Duodenal mucosa (tissue), 2 donors: ENCODE results near the gene HECTD4.
"Not testable (repeated sequence)": the region's sequence is repeated elsewhere in the genome, so short reads cannot be mapped to it uniquely, and the experiment has no call there.

Experiments used
- H3K27ac ChIP-seq: one replicate; pipeline ENCODE4 v1.7.0; 2013; ENCODE audit warnings: low read depth, low read length
- H3K27me3 ChIP-seq, 2 donors: one replicate each; pipeline ENCODE4 v1.7.0; 2013; ENCODE audit warnings: low read length in 2 of 2, control low read depth in 1 of 2; ENCODE audit not compliant: insufficient read depth in 2 of 2, control insufficient read depth in 1 of 2
- H3K36me3 ChIP-seq, 2 donors: one replicate each; pipeline ENCODE4 v1.7.0; 2013; ENCODE audit warnings: low read length in 2 of 2, control low read depth in 1 of 2; ENCODE audit not compliant: insufficient read depth in 2 of 2, control insufficient read depth in 1 of 2
- H3K4me1 ChIP-seq, 2 donors: one replicate each; pipeline ENCODE4 v1.7.0; 2013; ENCODE audit warnings: low read length in 2 of 2, control low read depth in 1 of 2; ENCODE audit not compliant: insufficient read depth in 2 of 2, control insufficient read depth in 1 of 2
- H3K4me3 ChIP-seq, 2 donors: one replicate each; pipeline ENCODE4 v1.7.0; 2013; ENCODE audit warnings: low read length in 2 of 2, low read depth in 1 of 2
- H3K9ac ChIP-seq, 2 donors: one replicate each; pipeline ENCODE4 v1.7.0; 2013; ENCODE audit warnings: low read length in 2 of 2, low read depth in 1 of 2
- H3K9me3 ChIP-seq, 2 donors: one replicate each; pipeline ENCODE4 v1.7.0; 2013; ENCODE audit warnings: low read length in 2 of 2, control low read depth in 1 of 2; ENCODE audit not compliant: control insufficient read depth in 1 of 2

Gene HECTD4

GRCh38 chr12:112406519-112407488 is 24.6 kb upstream of the HECTD4 start:
- Histone ChIP-seq H3K4me3 (no peak overlapping the region), H3K9ac (peak overlapping the region; percentile 17 to 93), H3K36me3 (peaks cover 35 to 41% of the 10 kb centered on the region in 2 donors), H3K27ac (no peak overlapping the region), H3K27me3 (no peaks in the 10 kb centered on the region), H3K9me3 (no peaks in the 10 kb centered on the region), H3K4me1 (peaks cover 15 to 17% of the 10 kb centered on the region in 2 donors)

GRCh38 chr12:112401903-112402498 is 19.8 kb upstream of the HECTD4 start:
- H3K9ac ChIP-seq = no peak overlapping the region
- peaks cover 24 to 30% of the 10 kb centered on the region in 2 donors for H3K36me3 ChIP-seq
- H3K27me3 ChIP-seq = no peaks in the 10 kb centered on the region
- peaks cover 2 to 5% of the 10 kb centered on the region in 2 donors for H3K4me1 ChIP-seq
- no peaks in the 10 kb centered on the region for H3K9me3 ChIP-seq
- H3K27ac ChIP-seq = no peak overlapping the region
- no peak overlapping the region for H3K4me3 ChIP-seq

GRCh38 chr12:112401054-112401453 is 18.8 kb upstream of the HECTD4 start:
- no peaks in the 10 kb centered on the region for H3K4me1 ChIP-seq

GRCh38 chr12:112393328-112393727 is 11.1 kb upstream of the HECTD4 start:
- Histone ChIP-seq H3K27ac (no peak overlapping the region), H3K4me3 (no peak overlapping the region), H3K27me3 (peaks cover 0 to 3% of the 10 kb centered on the region in 2 donors), H3K36me3 (no peaks in the 10 kb centered on the region), H3K9ac (no peak overlapping the region), H3K9me3 (no peaks in the 10 kb centered on the region), H3K4me1 (no peaks in the 10 kb centered on the region)

More at GRCh38 chr12:112401054-112401453, 18.8 kb upstream of the HECTD4 start:
- Histone ChIP-seq H3K27me3 (no peaks in the 10 kb centered on the region), H3K4me3 (no peak overlapping the region), H3K27ac (no peak overlapping the region), H3K36me3 (peaks cover 15 to 20% of the 10 kb centered on the region in 2 donors), H3K9me3 (no peaks in the 10 kb centered on the region), H3K9ac (no peak overlapping the region)

DNA sequence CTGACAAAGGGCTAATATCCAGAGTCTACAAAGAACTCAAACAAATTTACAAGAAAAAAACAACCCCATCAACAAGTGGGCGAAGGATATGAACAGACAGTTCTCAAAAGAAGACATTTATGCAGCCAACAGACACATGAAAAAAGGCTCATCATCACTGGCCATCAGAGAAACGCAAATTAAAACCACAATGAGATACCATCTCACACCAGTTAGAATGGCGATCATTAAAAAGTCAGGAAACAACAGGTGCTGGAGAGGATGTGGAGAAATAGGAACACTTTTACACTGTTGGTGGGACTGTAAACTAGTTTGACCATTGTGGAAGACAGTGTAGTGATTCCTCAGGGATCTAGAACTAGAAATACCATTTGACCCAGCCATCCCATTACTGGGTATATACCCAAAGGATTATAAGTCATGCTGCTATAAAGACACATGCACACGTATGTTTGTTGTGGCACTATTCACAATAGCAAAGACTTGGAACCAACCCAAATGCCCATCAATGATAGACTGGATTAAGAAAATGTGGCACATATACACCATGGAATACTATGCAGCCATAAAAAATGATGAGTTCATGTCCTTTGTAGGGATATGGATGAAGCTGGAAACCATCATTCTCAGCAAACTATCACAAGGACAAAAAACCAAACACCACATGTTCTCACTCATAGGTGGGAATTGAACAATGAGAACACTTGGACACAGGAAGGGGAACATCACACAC is 7.9 kb upstream of the HECTD4 start:
- H3K27me3 ChIP-seq, H3K4me3 ChIP-seq, H3K9me3 ChIP-seq: not testable (repeated sequence)

GRCh38 chr12:112389228-112389627 is 7.0 kb upstream of the HECTD4 start:
- H3K27me3 ChIP-seq = peaks cover 0 to 4% of the 10 kb centered on the region in 2 donors
- no peaks in the 10 kb centered on the region for H3K36me3 ChIP-seq
- no peak overlapping the region for H3K9ac ChIP-seq
- no peaks in the 10 kb centered on the region for H3K4me1 ChIP-seq
- H3K4me3 ChIP-seq = no peak overlapping the region
- H3K9me3 ChIP-seq = no peaks in the 10 kb centered on the region
- H3K27ac ChIP-seq = no peak overlapping the region

More for the DNA sequence above, 7.9 kb upstream of the HECTD4 start:
- not testable (repeated sequence) for H3K9ac ChIP-seq, H3K4me1 ChIP-seq, H3K36me3 ChIP-seq, H3K27ac ChIP-seq

- Histone ChIP-seq H3K36me3 (no peaks in the 10 kb centered on the region), H3K4me3 (no peak overlapping the region), H3K9ac (no peak overlapping the region), H3K4me1 (peaks cover 0 to 4% of the 10 kb centered on the region in 2 donors), H3K9me3 (no peaks in the 10 kb centered on the region), H3K27me3 (peaks cover 0 to 4% of the 10 kb centered on the region in 2 donors), H3K27ac (no peak overlapping the region)
Measured at GRCh38 chr12:112386726-112387125, 4.5 kb upstream of the HECTD4 start.

DNA sequence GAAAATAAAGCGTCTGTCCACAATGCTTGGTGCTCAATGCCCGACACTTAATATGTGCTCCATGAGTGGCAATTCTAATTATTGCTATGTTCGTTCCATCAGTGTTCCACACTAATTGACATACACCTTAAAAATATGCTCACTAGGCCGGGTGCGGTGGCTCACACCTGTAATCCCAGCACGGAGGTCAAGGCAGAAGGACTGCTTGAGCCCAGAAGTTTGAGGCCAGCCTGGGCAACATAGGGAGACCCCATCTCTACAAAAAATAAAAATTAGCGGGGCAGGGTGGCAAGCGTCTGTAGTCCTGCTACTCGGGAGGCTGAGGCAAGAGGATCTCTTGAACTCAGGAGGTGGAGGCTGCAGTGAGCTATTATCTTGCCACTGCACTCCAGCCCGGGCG is 635 bp upstream of the HECTD4 start:
- Histone ChIP-seq H3K27ac (no peak overlapping the region), H3K4me1 (peaks cover 11 to 18% of the 10 kb centered on the region in 2 donors), H3K36me3 (no peaks in the 10 kb centered on the region), H3K9ac (peak overlapping the region; percentile 70 to 79), H3K9me3 (no peaks in the 10 kb centered on the region), H3K27me3 (no peaks in the 10 kb centered on the region), H3K4me3 (peak overlapping the region; percentile 79 to 94)

GRCh38 chr12:112381406-112381882 is 787 bp downstream of the HECTD4 start:
- Histone ChIP-seq H3K9ac (peak overlapping the region; percentile 54 to 55), H3K9me3 (no peaks in the 10 kb centered on the region), H3K36me3 (no peaks in the 10 kb centered on the region), H3K27me3 (no peaks in the 10 kb centered on the region), H3K4me3 (peak overlapping the region; percentile 79 to 80), H3K27ac (peak overlapping the region; percentile 42), H3K4me1 (peaks cover 11 to 18% of the 10 kb centered on the region in 2 donors)
